OCI-LY7 (cell line): ENCODE results near the gene LANCL2. TPM values are rescaled to one million over a fixed set of nuclear protein-coding genes. Genes with fewer than 3 reads are reported as not detected.

Experiments
- BruUV-seq: library from RNA; stranded (reverse); fragments of 400-500 nt; replicated peaks from 2 replicates; lab custom pipeline; 2021; lab: Mats Ljungman, UMichigan
- CTCF ChIA-PET: fragments of 300-600 bp; sonication (Branson Sonifier 250); formaldehyde crosslinking; loops from one replicate; lab custom pipeline; 2022; ENCODE audit warnings: antibody characterized with exemption; ENCODE audit not compliant: unreplicated experiment; lab: Charles Lee
- POLR2A ChIA-PET: fragments of 300-600 bp; sonication (Branson Sonifier 250); formaldehyde crosslinking; loops from one replicate; lab custom pipeline; 2022; ENCODE audit warnings: antibody characterized with exemption; lab: Charles Lee
- DNase-seq: peaks from one replicate; pipeline ENCODE4 v3.0.0-alpha.2; 2015; ENCODE audit warnings: low spot score
- H2AFZ ChIP-seq: fragments of 200-600 bp; sonication (generic), shearing (Covaris generic); 2 replicates; pipeline ENCODE4 v1.6.1; 2014; ENCODE audit warnings: mild to moderate bottlenecking, antibody characterized with exemption, low read length, moderate library complexity
- H3K27ac ChIP-seq: fragments of 200-600 bp; sonication (generic); 2 replicates; pipeline ENCODE4 v1.5.1; 2014; ENCODE audit warnings: mixed run types, low read depth, mild to moderate bottlenecking, moderate library complexity, low read length, inconsistent platforms; ENCODE audit not compliant: poor library complexity, severe bottlenecking
- H3K36me3 ChIP-seq: fragments of 200-600 bp; sonication (generic); 2 replicates; pipeline ENCODE4 v1.6.1; 2014; ENCODE audit warnings: mild to moderate bottlenecking, antibody characterized with exemption, low read length, moderate library complexity, mixed read lengths; ENCODE audit not compliant: insufficient read depth
- H3K4me1 ChIP-seq: fragments of 200-600 bp; sonication (generic); 2 replicates; pipeline ENCODE4 v1.5.1; 2014; ENCODE audit warnings: mild to moderate bottlenecking, low read length; ENCODE audit not compliant: insufficient read depth, poor library complexity, severe bottlenecking
- H3K4me2 ChIP-seq: fragments of 200-600 bp; sonication (generic); 2 replicates; pipeline ENCODE4 v1.6.1; 2014; ENCODE audit warnings: mild to moderate bottlenecking, low read length
- H3K4me3 ChIP-seq: fragments of 200-600 bp; sonication (generic); 2 replicates; pipeline ENCODE4 v1.5.1; 2014; ENCODE audit warnings: mild to moderate bottlenecking, low read depth, low read length; ENCODE audit not compliant: poor library complexity, severe bottlenecking
- H3K79me2 ChIP-seq: fragments of 200-600 bp; sonication (generic); 2 replicates; pipeline ENCODE4 v1.6.1; 2016; ENCODE audit warnings: low read depth, mild to moderate bottlenecking, low read length, moderate library complexity, mixed read lengths; ENCODE audit not compliant: insufficient read depth
- H3K9me2 ChIP-seq: fragments of 200-600 bp; sonication (generic); 2 replicates; pipeline ENCODE4 v1.6.1; 2016; ENCODE audit warnings: mild to moderate bottlenecking, low read length, mixed read lengths; ENCODE audit not compliant: insufficient read depth
- H3K9me3 ChIP-seq: fragments of 200-600 bp; sonication (generic); 2 replicates; pipeline ENCODE4 v1.6.1; 2014; ENCODE audit warnings: mild to moderate bottlenecking, mixed run types, low read length, mixed read lengths
- H4K20me1 ChIP-seq: fragments of 200-600 bp; sonication (generic); 2 replicates; pipeline ENCODE4 v1.6.1; 2014; ENCODE audit warnings: mild to moderate bottlenecking, antibody characterized with exemption, low read length, moderate library complexity, mixed read lengths; ENCODE audit not compliant: insufficient read depth
- CTCF ChIP-seq: fragments of 200-600 bp; sonication (generic); conservative IDR thresholded peaks from 2 replicates; pipeline ENCODE4 v1.5.1; 2014; ENCODE audit warnings: mild to moderate bottlenecking, antibody characterized with exemption, low read length, moderate library complexity, mixed read lengths
- EZH2phosphoT487 ChIP-seq: fragments of 200-600 bp; sonication (generic); IDR thresholded peaks from 2 replicates; pipeline ENCODE4 v1.6.1; 2018; ENCODE audit warnings: low read depth, borderline replicate concordance, mild to moderate bottlenecking, mixed run types, antibody characterized with exemption, low read length, moderate library complexity, mixed read lengths
- intact Hi-C: fragments of 100-400 bp; cut with micrococcal nuclease; formaldehyde crosslinking; loops from one replicate; pipeline ENCODE4 v1.10.0; 2022; ENCODE audit not compliant: unreplicated experiment
- total RNA-seq, 2 experiments: library from RNA; depleted of rRNA in 1 of 2; stranded (reverse); fragments of >200 nt in 1 of 2; shearing (Covaris generic) in 1 of 2; gene quantifications; 2 replicates each; pipeline ENCODE4 v1.2.3, GENCODE V29; 2014 to 2022

The LANCL2 gene
- total RNA-seq, 2 experiments from 2014 or later = 6.5 to 9.5 TPM

DNA sequence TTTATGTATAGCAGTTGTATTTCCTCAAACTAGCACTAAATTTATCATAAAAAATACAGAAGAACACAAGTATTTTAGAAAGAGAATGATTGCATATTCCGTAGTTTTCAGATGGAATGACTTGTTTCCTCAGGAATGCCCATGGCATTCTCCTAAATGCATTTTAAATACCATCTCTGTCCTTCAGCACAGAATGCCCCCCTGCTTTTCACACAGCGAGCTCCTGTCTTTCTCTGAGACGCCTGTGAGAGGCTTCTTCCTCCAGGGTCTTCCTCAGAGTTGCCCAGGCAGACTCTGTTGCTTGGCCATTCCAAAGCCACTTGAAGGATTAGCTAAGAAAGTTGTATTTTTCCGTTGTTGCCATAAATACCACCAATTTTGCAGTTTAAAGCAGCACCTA, 10.1 kb downstream of the LANCL2 start:
- no peaks in the 10 kb centered on the region for H3K9me3 ChIP-seq
- no peaks in the 10 kb centered on the region for H3K36me3 ChIP-seq
- H3K27ac ChIP-seq = no peak overlapping the region
- TF ChIP-seq CTCF (no peak), EZH2phosphoT487 (no peak)
- no peaks in the 10 kb centered on the region for H4K20me1 ChIP-seq
- H3K4me2 ChIP-seq = no peak overlapping the region
- no peaks in the 10 kb centered on the region for H3K9me2 ChIP-seq
- H3K4me1 ChIP-seq = peaks cover 7% of the 10 kb centered on the region
- H3K79me2 ChIP-seq = no peaks in the 10 kb centered on the region
- no peak overlapping the region for H2AFZ ChIP-seq
- ChIA-PET CTCF (no interaction called here), POLR2A (no interaction called here)
- H3K4me3 ChIP-seq = no peak overlapping the region
- intact Hi-C loops = no loop called here
- BruUV-seq = no TSS peak
- no peak for DNase-seq

DNA sequence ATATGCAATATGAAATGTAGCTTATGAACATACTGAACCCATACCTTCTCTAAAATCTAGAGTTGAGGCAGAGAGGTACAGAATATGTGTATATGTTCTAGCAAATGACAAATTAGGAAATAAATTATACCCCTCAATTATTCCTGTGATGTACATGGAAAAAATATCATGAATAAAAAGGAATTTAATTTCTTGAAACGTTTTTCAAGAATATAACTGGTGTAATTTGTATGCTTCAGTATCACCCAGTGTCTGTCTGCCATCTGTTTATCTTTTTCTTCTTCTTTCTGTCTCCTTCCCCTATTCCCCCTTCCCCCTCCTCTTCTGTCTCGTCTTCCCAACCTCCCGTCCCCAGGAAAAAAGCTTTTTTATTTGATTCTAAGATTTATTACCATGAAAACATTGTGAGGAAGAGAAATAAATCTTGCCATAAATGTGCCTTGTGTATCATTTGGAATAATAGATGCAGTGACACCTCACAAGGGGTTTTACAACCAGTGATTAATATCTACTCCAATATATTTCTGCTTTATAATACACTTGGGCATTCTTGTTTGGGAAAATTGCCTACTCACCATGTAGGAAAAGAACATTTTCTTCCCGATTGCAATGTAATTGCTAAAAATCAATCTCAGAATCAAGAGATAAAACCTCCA, 12.2 kb downstream of the LANCL2 start:
- Histone ChIP-seq H3K4me2 (no peak overlapping the region), H3K36me3 (no peaks in the 10 kb centered on the region), H3K9me2 (no peaks in the 10 kb centered on the region), H3K79me2 (no peaks in the 10 kb centered on the region), H3K27ac (no peak overlapping the region), H4K20me1 (no peaks in the 10 kb centered on the region), H2AFZ (no peak overlapping the region), H3K9me3 (no peaks in the 10 kb centered on the region), H3K4me1 (peaks cover 7% of the 10 kb centered on the region), H3K4me3 (no peak overlapping the region)
- intact Hi-C loops = no loop called here
- CTCF ChIA-PET = no interaction called here
- BruUV-seq = no TSS peak
- no peak for DNase-seq
- no peak for TF ChIP-seq CTCF
- no peak for TF ChIP-seq EZH2phosphoT487
- POLR2A ChIA-PET = interaction anchor here (0.6 kb wide), 1 partner anchor 612 kb away, joined by 3 read pairs; no protein-coding TSS in a partner anchor

- intact Hi-C loops = no loop called here
- no peak for DNase-seq
- no peaks in the 10 kb centered on the region for H3K36me3 ChIP-seq
- no peak overlapping the region for H2AFZ ChIP-seq
- H3K4me1 ChIP-seq = peaks cover under 1% of the 10 kb centered on the region
- H3K4me2 ChIP-seq = no peak overlapping the region
- H3K9me3 ChIP-seq = no peaks in the 10 kb centered on the region
- ChIA-PET POLR2A (no interaction called here), CTCF (no interaction called here)
- H3K79me2 ChIP-seq = no peaks in the 10 kb centered on the region
- H3K4me3 ChIP-seq = no peak overlapping the region
- no TSS peak for BruUV-seq
- H3K9me2 ChIP-seq = no peaks in the 10 kb centered on the region
- H3K27ac ChIP-seq = no peak overlapping the region
- no peaks in the 10 kb centered on the region for H4K20me1 ChIP-seq
- TF ChIP-seq EZH2phosphoT487 = no peak
- no peak for TF ChIP-seq CTCF
Measured at GRCh38 chr7:55379285-55379684, 14.1 kb downstream of the LANCL2 start.
